Frontal cortex (tissue), 4 donors: Measurements from ENCODE around the gene CFAP54. TPM values are rescaled to one million over a fixed set of nuclear protein-coding genes. Genes with fewer than 3 reads are reported as not detected.
"Not testable (repeated sequence)": the region's sequence is repeated elsewhere in the genome, so short reads cannot be mapped to it uniquely, and the experiment has no call there.

ENCODE experiments used
- DNase-seq, 2 donors: peaks; one replicate each; pipeline ENCODE4 v3.0.0; 2012; ENCODE audit warnings: low spot score in 2 of 2
- FAIRE-seq: peaks from 2 replicates; lab custom pipeline; 2012; peaks lifted over from hg19 to GRCh38; lab: Jason Lieb, UNC
- total RNA-seq: library from RNA; depleted of rRNA; stranded (reverse); fragments of >200 nt; gene quantifications from one replicate; pipeline ENCODE4 v1.2.3, GENCODE V29; 2014
- donor health status: control.
- donor health status: control.
- donor health status: control.

CFAP54 gene
- total RNA-seq, 1 donor from 2014 or later = 5.3 TPM

GRCh38 chr12:96719660-96720362 is 230.4 kb downstream of the CFAP54 start:
- FAIRE-seq = no peak
- DNase-seq = no peak

GRCh38 chr12:96720363-96720705 is 231.0 kb downstream of the CFAP54 start:
- no peak for FAIRE-seq
- no peak for DNase-seq

GRCh38 chr12:96729466-96729865 is 240.1 kb downstream of the CFAP54 start:
- not testable (repeated sequence) for DNase-seq, FAIRE-seq

GRCh38 chr12:96729886-96730285 is 240.5 kb downstream of the CFAP54 start:
- FAIRE-seq (no peak), DNase-seq (no peak)

- FAIRE-seq = no peak
- DNase-seq = no peak
Observed at GRCh38 chr12:96743606-96744005, 254.2 kb downstream of the CFAP54 start.

GRCh38 chr12:96749999-96750398 is 260.6 kb downstream of the CFAP54 start:
- DNase-seq (no peak), FAIRE-seq (no peak)

- DNase-seq = no peak
- no peak for FAIRE-seq
Observed at GRCh38 chr12:96751626-96752025, 262.2 kb downstream of the CFAP54 start.

- DNase-seq = no peak
- FAIRE-seq = no peak
Observed at GRCh38 chr12:96752211-96752610, 262.8 kb downstream of the CFAP54 start.

GRCh38 chr12:96766232-96766631 is 276.9 kb downstream of the CFAP54 start:
- DNase-seq (no peak), FAIRE-seq (no peak)

- FAIRE-seq (no peak), DNase-seq (no peak)
Observed at GRCh38 chr12:96769400-96769799, 280.0 kb downstream of the CFAP54 start.

GRCh38 chr12:96770219-96771102 is 281.1 kb downstream of the CFAP54 start:
- FAIRE-seq = no peak
- no peak for DNase-seq

GRCh38 chr12:96773031-96773430 is 283.7 kb downstream of the CFAP54 start:
- no peak for DNase-seq
- FAIRE-seq = no peak

GRCh38 chr12:96774496-96775256 is 285.3 kb downstream of the CFAP54 start:
- DNase-seq (no peak), FAIRE-seq (no peak)

GRCh38 chr12:96776908-96777307 is 287.5 kb downstream of the CFAP54 start:
- FAIRE-seq = no peak
- no peak for DNase-seq

GRCh38 chr12:96780330-96780729 is 291.0 kb downstream of the CFAP54 start:
- FAIRE-seq (no peak), DNase-seq (no peak)

- no peak for DNase-seq
Observed at GRCh38 chr12:96786791-96787190, 297.4 kb downstream of the CFAP54 start.

GRCh38 chr12:96803969-96804368 is 314.6 kb downstream of the CFAP54 start:
- DNase-seq (no peak), FAIRE-seq (no peak)

More at GRCh38 chr12:96786791-96787190, 297.4 kb downstream of the CFAP54 start:
- no peak for FAIRE-seq

GRCh38 chr12:96806272-96806671 is 316.9 kb downstream of the CFAP54 start:
- FAIRE-seq = no peak
- no peak for DNase-seq

- no peak for DNase-seq
- FAIRE-seq = no peak
Observed at GRCh38 chr12:96807741-96808140, 318.4 kb downstream of the CFAP54 start.

GRCh38 chr12:96808587-96808986 is 319.2 kb downstream of the CFAP54 start:
- FAIRE-seq (no peak), DNase-seq (no peak)
